IPS DF 6.9 (cell line): ENCODE data around the gene AGER.
"Not testable (repeated sequence)": the region's sequence is repeated elsewhere in the genome, so short reads cannot be mapped to it uniquely, and the experiment has no call there.

Source experiments
- DNase-seq: peaks from one replicate; pipeline ENCODE4 v3.0.0-alpha.2; 2013; ENCODE audit warnings: low read depth, low spot score
- H3K27ac ChIP-seq: one replicate; pipeline ENCODE4 v1.5.1; 2013; ENCODE audit warnings: low read length, control low read depth
- H3K27me3 ChIP-seq: 2 replicates; pipeline ENCODE4 v1.6.1; 2013; ENCODE audit warnings: mild to moderate bottlenecking, low read length; ENCODE audit not compliant: control insufficient read depth, insufficient read depth
- H3K36me3 ChIP-seq: 2 replicates; pipeline ENCODE4 v1.6.1; 2013; ENCODE audit warnings: low read length; ENCODE audit not compliant: control insufficient read depth, insufficient read depth
- H3K4me1 ChIP-seq: 2 replicates; pipeline ENCODE4 v1.6.1; 2013; ENCODE audit warnings: low read length; ENCODE audit not compliant: control insufficient read depth, insufficient read depth
- H3K4me3 ChIP-seq: 2 replicates; pipeline ENCODE4 v1.5.1; 2013; ENCODE audit warnings: mild to moderate bottlenecking, low read length
- H3K9me3 ChIP-seq: 2 replicates; pipeline ENCODE4 v1.6.1; 2013; ENCODE audit warnings: low read length, inconsistent platforms; ENCODE audit not compliant: control insufficient read depth, insufficient read depth
- WGBS: extraction: QIAGEN DNeasy Blood & Tissue Kit; methylation state at CpG from one replicate; pipeline ENCODE4 v1.1.7; 2013; ENCODE audit warnings: mixed read lengths, missing lambda C conversion rate; ENCODE audit not compliant: insufficient read length, insufficient coverage; 5-methylcytosine and 5-hydroxymethylcytosine counted together

AGER gene

DNA sequence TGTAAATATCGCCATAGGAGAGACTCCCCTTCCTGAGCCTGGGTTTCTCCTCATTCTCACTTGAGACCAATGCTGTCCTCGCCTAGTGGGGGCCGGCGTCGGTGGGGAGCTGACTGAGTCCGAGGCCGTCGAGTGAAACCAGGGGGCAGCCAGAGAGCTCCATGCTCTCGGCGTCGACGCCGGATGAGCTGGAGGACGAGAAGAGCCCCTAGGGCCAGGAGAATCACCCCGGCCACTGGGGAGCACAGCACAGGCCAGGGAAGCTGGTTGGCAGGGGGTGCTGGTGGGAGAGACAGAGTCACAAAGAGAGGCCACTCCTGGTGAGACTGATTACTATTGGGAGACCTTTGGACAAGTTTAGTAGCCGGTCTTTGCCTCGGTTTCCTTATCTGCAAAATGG is 14.8 kb upstream of the AGER start:
- H3K4me1 ChIP-seq = peaks cover 8% of the 10 kb centered on the region; the same call in 1 of the 2 replicates
- no peaks in the 10 kb centered on the region for H3K36me3 ChIP-seq
- H3K9me3 ChIP-seq = no peaks in the 10 kb centered on the region
- no peaks in the 10 kb centered on the region for H3K27me3 ChIP-seq
- WGBS = no CpG with 5 or more reads among the region's 17 CpGs
- H3K4me3 ChIP-seq = no peak overlapping the region
- no peak overlapping the region for H3K27ac ChIP-seq
- DNase-seq = no peak

DNA sequence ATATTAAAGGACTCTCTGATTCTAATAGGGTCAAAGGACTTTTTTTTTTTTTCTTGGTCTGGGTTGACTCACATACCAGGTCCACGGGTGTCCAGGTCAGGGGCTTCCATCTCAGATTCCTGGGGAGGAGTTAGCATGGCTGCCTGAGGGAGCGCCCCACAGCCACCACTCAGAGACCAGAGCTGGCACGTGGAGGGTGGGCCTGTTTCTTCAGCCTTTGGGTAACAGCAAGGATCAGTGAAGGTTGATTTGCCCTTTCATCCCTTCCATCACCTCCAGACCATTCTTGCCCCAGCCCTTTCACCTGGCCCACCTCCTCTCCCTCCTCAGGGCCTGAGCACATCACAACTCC is 14.3 kb upstream of the AGER start:
- Histone ChIP-seq H3K9me3 (no peaks in the 10 kb centered on the region), H3K36me3 (no peaks in the 10 kb centered on the region), H3K27ac (no peak overlapping the region), H3K4me3 (no peak overlapping the region), H3K4me1 (peaks cover 8% of the 10 kb centered on the region; the same call in 1 of the 2 replicates), H3K27me3 (no peaks in the 10 kb centered on the region)
- no CpG with 5 or more reads among the region's 3 CpGs for WGBS
- DNase-seq = no peak

DNA sequence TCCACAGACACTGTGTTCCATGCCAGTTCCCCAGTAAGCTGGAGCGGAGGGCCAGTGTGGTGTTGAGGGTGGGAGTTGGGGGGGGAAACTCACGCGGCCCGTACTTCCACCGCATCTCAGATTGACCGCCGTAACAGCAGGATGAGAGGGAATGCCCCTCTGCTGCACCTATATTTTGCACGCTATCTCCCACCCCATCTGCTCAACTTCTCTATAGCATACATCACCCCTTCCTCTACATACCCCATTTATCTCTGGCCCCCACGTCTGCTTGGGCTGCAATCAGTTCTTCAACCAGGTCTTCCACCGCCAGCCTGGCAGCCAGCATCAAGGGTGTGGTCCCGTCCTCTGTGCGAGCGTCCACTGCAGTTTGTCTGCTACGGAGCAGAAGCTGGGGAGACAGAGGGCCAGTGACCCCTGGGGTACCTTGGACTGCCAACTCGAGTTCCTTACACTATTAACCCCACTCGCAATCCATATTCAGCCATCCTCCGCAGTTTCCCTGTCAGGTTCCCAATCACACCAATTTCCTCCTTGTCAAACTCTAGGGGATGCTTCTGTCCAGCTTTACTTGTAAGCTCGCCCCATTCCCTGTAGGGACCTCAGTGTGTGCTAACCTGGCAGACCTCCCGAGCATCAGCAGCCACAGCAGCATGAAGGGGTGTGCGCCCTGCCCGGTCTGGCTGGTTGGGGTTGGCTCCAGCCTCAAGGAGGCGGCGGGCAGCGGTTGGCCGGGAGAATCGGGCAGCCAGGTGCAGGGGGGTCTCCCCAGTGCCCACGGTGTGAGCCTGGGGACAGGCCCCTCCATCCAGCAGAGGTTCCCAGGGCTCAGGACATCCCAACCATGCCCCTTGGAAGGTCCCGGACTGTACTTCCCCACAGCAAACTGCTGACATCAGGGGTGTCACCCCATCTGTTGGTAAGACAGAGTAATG is 12.9 kb upstream of the AGER start:
- Histone ChIP-seq H3K4me1 (peaks cover 11% of the 10 kb centered on the region), H3K27me3 (no peaks in the 10 kb centered on the region), H3K4me3 (peak overlapping the region; percentile 78; the same call in 1 of the 2 replicates), H3K9me3 (no peaks in the 10 kb centered on the region), H3K27ac (no peak overlapping the region), H3K36me3 (no peaks in the 10 kb centered on the region)
- WGBS = no CpG with 5 or more reads among the region's 28 CpGs
- no peak for DNase-seq

DNA sequence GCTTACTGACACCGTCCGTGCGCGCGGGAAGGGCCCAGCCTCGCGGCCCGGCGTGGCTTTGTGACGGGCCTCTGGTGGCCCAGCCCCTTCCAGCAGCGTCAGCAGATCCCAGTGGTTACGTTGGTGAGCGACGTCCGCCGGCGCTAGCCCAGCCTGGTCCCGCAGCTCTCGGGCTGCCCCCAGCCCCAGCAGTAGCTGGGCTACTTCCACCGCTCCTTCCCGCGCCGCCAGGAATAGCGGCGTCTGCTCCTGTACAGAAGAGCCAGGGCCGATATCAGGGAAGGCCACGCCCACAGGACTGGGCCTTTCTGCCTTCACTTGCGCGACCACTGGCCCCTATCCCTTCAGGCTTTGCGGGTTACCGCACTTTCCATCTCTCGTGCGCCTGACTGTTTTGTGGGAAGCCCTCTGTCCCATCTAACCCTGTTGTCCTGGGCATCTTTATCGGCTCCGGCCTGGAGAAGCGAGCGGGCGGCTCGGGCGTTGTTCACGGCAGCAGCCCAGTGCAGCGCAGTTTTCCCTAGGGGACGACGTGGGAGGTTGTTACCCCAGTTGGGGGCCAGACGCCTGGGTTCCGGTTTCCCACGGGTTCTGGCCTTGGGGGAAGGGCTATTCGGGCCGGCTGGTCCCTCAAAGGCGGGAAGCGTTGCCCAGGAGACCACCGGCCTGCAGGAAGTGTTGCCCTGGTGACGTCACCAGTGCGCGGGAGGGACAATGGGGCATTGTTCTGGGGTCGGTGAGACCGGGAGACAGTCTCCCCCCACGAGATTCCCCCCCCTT is 12.0 kb upstream of the AGER start:
- peaks cover 13% of the 10 kb centered on the region for H3K4me1 ChIP-seq
- no peak for DNase-seq
- H3K27me3 ChIP-seq = no peaks in the 10 kb centered on the region
- no peaks in the 10 kb centered on the region for H3K36me3 ChIP-seq
- no peak overlapping the region for H3K27ac ChIP-seq
- WGBS = no CpG with 5 or more reads among the region's 58 CpGs
- peak overlapping the region; percentile 78 for H3K4me3 ChIP-seq
- H3K9me3 ChIP-seq = no peaks in the 10 kb centered on the region

DNA sequence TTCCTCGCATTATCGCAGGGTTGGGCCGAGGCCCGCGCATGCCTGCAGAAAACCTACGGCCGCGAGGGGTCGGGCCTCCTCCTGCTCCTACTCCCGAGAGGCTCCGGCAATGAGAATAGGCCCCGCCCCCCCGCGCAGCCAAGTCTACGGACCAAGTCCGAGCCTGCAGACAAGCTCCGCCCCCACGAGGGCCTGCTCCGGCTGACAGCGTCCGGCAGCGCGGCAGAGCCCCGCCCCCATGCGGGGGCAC is 11.5 kb upstream of the AGER start:
- H3K4me3 ChIP-seq = peak overlapping the region; percentile 78; the same call in 1 of the 2 replicates

DNA sequence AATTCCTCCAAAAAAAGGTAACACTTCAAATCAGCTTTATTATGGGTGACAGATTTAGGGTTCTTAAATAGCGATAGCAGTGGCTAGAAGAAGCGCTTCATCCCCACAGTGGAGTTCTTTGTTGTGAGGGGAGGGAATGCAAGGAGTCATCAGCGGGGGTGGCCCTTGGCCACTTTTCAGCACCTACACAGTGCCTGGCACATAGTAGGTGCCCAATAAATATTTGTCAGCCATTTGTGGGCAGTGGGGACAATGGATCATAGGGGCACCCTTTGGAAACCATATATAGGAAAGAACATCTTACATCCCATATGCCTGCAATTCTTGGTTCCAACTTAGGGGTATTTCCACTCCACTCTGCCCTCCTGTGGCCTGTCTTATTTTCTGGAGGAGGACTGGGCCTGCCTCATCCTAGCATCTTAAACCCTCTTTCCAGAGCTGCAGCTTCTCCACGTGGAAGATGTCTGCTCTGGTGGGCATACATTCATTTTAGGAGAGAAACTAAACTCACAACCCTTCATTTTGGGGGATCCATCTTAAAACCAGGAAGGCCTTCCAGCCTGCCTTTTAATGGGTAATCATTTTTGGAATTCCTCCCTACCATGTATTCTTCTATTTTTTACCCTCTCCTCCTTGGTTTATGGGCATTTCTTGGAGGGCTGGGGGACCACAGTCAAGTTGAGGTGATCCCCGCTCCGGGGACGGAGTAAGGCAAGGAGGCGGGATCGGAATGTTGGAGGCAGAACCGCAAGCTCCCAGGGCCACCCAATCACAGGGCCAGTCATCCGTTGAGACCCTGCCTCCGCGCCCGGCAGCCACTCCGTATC is 11.0 kb upstream of the AGER start:
- H3K27me3 ChIP-seq = no peaks in the 10 kb centered on the region
- no peaks in the 10 kb centered on the region for H3K36me3 ChIP-seq
- no peak for DNase-seq
- no peaks in the 10 kb centered on the region for H3K9me3 ChIP-seq
- no peak overlapping the region for H3K27ac ChIP-seq
- H3K4me1 ChIP-seq = peaks cover 15% of the 10 kb centered on the region
- peak overlapping the region; percentile 26; the same call in 1 of the 2 replicates for H3K4me3 ChIP-seq
- no CpG with 5 or more reads among the region's 15 CpGs for WGBS

More for the DNA sequence above, 11.5 kb upstream of the AGER start:
- H3K27me3 ChIP-seq = no peaks in the 10 kb centered on the region
- H3K4me1 ChIP-seq = peaks cover 15% of the 10 kb centered on the region
- H3K9me3 ChIP-seq = no peaks in the 10 kb centered on the region
- peak; percentile 99 for DNase-seq
- H3K27ac ChIP-seq = no peak overlapping the region
- H3K36me3 ChIP-seq = no peaks in the 10 kb centered on the region
- WGBS = no CpG with 5 or more reads among the region's 25 CpGs

DNA sequence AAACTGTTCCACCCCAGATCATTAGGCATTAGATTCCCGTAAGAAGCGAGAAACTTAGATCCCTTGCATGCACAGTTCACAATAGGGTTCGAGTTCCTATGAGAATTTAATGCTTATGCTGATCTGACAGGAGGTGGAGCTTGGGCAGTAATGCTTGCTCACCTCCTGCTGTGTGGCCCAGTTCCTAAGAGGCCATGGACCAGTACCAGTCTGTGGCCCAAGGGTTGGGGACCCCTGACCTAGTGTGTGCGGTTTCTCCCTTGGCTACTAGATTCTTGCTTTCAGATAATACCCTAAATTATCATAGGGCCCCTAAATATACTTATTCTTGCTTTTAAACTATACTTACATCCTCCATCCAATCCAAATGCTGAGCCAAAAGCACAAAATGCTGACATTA is 10.3 kb upstream of the AGER start:
- no peak overlapping the region for H3K4me3 ChIP-seq
- peaks cover 15% of the 10 kb centered on the region for H3K4me1 ChIP-seq
- H3K27ac ChIP-seq = no peak overlapping the region
- H3K36me3 ChIP-seq = no peaks in the 10 kb centered on the region
- H3K27me3 ChIP-seq = no peaks in the 10 kb centered on the region
- no peaks in the 10 kb centered on the region for H3K9me3 ChIP-seq
- DNase-seq = no peak
- WGBS = no CpG with 5 or more reads among the region's 4 CpGs

DNA sequence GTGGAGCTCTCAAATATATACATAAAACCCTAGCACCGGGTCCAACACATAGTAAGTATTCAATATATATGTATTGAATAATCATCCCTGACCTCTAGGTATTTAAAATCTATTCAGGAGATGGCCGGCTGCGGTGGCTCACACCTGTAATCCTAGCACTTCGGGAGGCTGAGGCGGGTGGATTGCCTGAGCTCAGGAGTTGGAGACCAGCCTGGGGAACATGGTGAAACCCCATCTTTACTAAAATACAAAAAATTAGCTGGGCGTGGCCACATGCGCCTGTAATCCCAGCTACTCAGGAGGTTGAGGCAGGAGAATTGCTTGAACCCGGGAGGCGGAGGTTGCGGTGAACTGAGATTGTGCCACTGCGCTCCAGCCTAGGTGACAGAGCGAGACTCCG is 9.0 kb upstream of the AGER start:
- not testable (repeated sequence) for DNase-seq, H3K27me3 ChIP-seq, H3K4me3 ChIP-seq, H3K27ac ChIP-seq, H3K9me3 ChIP-seq, H3K36me3 ChIP-seq
- peaks cover 17% of the 10 kb centered on the region for H3K4me1 ChIP-seq
- WGBS = no CpG with 5 or more reads among the region's 13 CpGs

DNA sequence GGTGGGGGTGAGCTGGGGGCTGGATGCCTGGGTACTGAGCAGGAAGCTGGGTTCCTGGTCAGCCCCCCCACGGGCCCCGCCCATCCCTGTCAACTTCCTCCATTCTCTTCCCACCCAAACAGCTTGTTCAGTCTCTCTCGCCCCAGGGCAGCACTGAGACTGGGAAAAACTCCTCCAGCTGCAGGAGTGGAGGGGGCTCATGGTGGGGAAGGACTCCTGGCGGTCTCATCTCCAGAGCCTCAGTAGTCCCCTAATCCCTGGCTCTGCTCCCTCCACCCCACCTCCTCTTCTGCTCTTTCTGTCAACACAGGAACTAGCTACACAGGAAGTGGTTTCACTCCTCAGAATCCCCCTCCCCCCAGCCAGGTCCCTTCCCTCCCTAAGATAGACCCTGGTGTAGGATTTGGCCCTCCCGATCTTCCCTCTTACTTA is 8.6 kb upstream of the AGER start, which contains the start of gene GPSM3:
Gene GPSM3, minus strand, starts transcription at position 36 of the 432 bp plus-strand sequence. CDS start 130 bp downstream, outside the sequence.
- DNase-seq = no peak
- H3K4me3 ChIP-seq = no peak within 1 kb of the TSS
- WGBS = no CpG with 5 or more reads among the region's 5 CpGs

More for the DNA sequence above, 8.6 kb upstream of the AGER start, which contains the start of gene GPSM3:
- Histone ChIP-seq H3K27me3 (no peaks in the 10 kb centered on the region), H3K36me3 (peaks cover 5% of the 10 kb centered on the region; the same call in 1 of the 2 replicates), H3K9me3 (no peaks in the 10 kb centered on the region), H3K4me1 (peaks cover 17% of the 10 kb centered on the region), H3K27ac (no peak within 1 kb of the TSS)
